T47D (cell line): Measurements from ENCODE around the gene BABAM2.
A peak's percentile ranks its signal among the peaks of the same experiment; 100 is the strongest.

ENCODE experiments used
- DNase-seq, 2 experiments: peaks; one replicate each; pipeline versions ENCODE4 v3.0.0 to v3.0.0-alpha.2; 2011 to 2012; ENCODE audit warnings: low read depth in 1 of 2, low spot score in 1 of 2
- JUND ChIP-seq: IDR thresholded peaks from 2 replicates; pipeline ENCODE4 v1.6.1; 2012; ENCODE audit warnings: low read depth
- in situ Hi-C: cut with HindIII; loops from 2 replicates; pipeline ENCODE4 v1.10.0; 2016; ENCODE audit warnings: low sequenced_read_pairs, low pct_unique_long_range_greater_than_20kb

The BABAM2 gene

DNA sequence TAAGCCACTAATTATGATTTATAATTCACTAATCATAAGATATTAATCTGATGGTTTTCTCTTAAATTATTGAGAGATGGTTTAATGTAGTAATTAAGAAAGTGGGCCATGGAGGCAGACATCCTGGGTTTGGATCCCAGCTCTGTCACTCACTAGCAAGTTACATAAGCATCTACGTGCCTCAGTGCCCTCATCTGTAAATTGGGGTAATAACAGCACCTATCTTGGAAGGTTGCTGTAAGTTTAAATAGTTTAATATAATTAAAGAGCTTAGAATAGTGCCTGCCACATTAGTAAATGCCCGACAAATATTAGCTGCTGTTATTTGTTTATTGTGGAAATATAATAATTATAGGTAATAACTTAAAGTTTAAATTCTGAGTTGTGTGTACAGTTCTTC, 30.9 kb downstream of the BABAM2 start:
- TF ChIP-seq JUND, result no peak
- no peak for DNase-seq
- in situ Hi-C loops, result no loop called here

DNA sequence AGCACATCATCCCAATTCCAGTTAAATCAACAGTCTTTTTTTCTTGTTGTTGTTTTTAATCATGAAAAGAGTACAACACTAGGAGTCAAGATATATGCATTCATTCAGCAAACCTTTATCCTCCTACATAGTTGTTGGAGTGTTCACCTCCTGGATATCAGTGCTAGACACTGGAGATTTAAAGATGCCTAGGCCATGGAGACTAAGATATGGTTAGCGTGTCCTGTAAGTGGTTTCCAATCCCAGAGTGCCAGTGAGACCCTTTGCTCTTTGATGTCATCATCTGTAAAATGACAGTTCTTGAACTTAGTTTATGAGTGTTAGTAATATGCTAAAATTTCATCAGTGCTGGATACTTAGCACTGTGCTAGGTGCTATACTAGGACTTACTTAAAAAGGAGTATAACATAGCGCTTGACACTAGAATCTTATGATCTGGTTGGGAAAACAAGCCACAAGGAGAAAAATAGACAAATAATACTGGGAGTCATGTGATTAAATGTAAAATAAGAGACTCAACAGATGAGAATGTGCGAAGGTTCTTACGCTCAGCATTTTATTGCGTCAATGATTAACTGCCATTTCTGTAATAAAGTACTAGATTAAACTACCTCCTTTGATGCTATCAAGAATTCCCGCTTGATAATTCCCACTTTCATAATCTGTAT, 31.5 kb downstream of the BABAM2 start:
- in situ Hi-C loops, result no loop called here
- no peak for TF ChIP-seq JUND
- DNase-seq, result no peak

DNA sequence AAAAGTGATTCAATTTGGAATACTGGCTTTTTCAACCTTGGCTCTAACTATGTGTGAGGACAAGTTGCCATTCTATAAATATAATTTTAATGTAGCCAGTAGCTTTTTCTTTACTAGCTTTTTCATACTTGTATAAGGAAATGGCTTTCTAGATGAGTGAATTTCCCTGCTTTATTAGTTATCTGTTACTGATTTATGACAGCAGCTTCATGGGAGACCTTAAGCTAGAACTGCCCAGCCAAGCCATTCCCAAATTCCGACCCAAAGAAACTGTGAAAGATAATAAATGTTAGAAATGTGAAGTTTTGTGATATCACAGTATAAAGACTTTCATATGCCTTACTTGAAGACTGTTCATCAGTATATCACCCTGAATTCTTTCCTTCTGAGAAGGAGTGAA, 32.3 kb downstream of the BABAM2 start:
- in situ Hi-C loops, result no loop called here
- DNase-seq, result no peak
- no peak for TF ChIP-seq JUND

DNA sequence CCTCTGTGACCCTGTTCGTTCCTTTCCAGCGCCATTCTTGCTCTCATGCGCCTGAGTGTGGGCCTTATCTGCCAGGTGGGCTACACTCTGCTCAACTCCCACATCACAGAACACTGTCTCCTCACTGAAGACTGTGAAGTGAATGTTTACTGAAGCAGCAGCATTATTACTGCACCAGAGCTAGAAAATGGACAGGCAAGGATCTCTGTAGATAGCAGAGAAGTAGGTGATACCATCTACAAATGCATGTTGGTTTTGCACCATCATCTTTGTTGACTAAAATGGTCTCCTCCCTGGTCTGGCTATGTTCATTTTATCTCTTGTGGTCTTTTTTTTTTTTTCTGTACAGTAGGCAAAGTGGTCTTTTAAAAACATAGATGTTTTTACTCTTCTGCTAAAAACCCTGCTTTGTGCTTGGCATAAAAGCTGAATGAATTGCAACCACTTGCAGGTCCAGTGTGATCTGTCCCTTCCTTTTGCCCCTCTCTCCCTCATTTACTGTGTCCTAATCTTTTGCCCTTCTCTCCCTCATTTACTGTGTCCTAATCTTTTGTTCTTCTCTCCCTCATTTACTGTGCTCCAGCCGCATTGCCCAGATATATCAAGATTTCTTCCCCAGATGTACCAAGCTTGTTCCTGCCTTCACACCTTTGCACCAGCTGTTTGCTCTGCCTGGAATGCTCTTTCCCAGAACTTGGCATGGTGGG, 35.4 kb downstream of the BABAM2 start:
- in situ Hi-C loops, result no loop called here
- DNase-seq, result no peak
- no peak for TF ChIP-seq JUND

DNA sequence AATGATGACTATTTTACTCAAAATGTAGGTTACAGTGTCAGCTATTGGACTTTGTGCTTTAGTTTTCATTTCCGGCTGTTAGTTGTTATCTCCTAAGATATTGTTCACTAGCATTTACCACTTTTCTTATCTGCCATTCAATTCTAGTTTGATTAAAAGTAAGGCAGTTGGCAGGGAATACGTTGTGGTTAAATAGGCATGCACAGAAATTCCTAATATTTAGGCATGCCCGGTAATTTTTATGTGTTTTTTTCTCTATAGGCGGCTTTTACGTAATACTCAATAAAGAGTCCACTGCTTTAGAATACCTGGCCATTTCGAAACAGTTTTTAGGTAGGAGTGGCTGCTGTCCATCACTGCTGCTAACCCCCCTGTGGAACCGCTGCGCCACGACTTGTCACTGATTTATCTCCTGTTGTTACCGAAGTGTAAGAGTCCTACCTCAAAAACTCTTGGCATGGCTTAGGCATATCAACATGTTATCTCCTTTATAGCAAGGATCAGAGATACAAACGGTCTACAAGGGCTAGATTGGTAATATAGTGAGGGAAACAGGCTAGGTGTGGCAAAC, 39.5 kb downstream of the BABAM2 start:
- no peak for TF ChIP-seq JUND
- in situ Hi-C loops, result no loop called here
- DNase-seq, result no peak

DNA sequence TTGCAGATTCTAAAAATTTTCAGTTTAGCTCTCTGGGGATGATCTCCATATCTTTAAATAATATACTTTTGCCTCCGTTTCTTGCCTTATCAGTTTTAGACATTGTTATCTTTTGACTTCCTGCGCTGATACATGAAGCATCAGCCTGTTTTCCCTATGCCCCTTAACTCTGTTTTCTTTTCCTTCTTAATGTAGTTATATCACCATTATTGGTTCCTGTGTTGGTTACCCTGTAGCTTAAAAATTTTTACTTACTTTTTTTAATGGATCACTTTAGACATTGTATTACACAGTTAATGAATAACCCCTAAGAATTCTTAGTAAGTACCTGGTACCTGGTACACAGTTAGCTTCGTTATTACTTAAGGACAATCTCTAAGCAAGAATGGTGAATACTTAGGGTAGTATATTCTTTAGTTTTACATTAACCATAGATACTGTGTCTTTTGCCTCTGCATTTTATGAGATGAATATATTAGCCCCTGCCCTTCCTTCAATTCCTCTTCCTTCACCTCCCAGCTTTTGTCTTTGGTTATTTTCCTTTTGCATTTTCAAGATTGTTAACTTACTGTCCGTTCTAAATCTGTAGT, 40.9 kb downstream of the BABAM2 start:
- in situ Hi-C loops, result no loop called here
- DNase-seq, result no peak
- TF ChIP-seq JUND, result no peak

DNA sequence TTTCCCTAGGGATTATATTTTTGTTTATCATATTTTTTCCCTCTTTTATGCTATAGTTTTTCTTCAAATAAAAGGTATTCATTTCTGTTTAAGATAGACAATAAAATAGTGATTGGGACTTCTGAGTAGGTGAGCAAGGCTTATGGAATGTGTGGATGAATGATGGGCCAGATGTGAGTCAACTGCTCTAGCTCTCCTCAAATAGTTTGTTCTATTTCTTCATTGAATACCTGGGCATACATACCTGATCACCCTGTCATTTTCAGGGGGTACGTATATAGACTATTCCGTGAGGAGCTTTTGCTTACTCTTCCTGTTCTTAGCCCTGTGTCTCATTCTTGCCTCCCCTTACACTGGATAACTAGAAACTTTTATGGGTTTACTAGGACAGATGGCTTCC, 41.9 kb downstream of the BABAM2 start:
- no peak for DNase-seq
- TF ChIP-seq JUND, result no peak
- in situ Hi-C loops, result no loop called here

DNA sequence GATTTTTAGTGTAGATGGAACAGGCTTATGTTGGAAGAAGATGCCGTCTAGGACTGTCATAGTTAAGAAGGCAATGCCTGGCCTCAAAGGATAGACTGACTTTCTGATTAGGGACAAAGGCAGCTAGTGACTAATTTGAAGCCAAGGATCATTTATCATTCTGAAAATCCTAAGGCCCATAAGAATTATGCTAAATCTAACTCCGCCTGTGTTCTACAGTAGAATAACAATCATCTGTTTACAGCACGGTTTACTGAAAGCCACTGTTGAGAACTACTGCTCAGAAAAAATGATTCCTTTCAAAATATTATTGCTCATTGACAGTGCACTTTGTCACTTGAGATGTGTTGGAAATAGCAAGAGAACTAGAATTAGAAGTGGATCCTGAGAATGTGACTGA, 44.5 kb downstream of the BABAM2 start:
- DNase-seq, result no peak
- in situ Hi-C loops, result no loop called here

DNA sequence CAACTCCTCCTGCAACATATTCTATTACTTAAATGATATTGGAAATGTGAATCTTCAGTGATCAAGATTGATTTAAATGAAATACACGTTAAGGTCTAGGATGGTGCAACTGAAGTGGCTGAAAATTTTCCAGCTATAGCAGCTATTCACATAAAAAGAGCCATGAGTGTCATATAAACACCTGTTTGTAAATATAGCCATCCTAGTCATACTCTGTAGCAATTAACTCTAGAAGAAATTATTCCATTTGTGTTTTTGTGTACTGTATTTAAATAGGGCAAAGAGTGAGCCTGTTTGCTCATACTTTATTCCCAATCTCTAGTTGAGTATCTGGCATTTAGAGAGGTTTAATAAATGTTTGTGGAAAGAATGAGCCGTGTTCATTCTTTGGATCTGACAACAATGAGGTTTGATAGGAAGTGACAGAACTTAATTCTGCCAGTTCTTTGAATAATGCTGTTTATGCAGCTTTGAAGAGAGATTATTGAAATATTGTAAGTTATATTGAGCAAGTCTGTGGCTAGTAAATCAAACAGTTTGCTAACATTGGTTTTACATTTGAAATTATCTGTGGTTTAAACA, 49.7 kb downstream of the BABAM2 start:
- TF ChIP-seq JUND, result no peak
- in situ Hi-C loops, result no loop called here
- DNase-seq, result no peak

More for the DNA sequence above, 44.5 kb downstream of the BABAM2 start:
- no peak for TF ChIP-seq JUND

DNA sequence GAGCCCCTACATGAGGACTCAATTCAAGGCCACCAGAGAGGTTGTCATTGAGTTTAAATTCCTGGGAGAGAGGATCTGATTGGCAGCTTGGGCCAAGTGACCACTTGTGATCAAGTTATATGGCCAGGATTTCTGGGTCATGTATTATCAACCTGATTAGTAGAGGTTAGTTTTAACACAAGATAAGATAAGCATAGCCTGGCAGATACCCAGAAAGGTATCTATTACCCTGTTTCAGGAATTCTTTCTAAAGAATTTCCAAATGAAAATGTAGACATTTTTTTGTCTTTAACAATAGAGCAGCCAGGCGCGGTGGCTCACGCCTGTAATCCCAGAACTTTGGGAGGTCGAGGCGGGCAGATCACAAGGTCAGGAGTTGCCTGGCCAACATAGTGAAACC, 50.5 kb downstream of the BABAM2 start:
- TF ChIP-seq JUND, result no peak
- in situ Hi-C loops, result no loop called here
- DNase-seq, result no peak

DNA sequence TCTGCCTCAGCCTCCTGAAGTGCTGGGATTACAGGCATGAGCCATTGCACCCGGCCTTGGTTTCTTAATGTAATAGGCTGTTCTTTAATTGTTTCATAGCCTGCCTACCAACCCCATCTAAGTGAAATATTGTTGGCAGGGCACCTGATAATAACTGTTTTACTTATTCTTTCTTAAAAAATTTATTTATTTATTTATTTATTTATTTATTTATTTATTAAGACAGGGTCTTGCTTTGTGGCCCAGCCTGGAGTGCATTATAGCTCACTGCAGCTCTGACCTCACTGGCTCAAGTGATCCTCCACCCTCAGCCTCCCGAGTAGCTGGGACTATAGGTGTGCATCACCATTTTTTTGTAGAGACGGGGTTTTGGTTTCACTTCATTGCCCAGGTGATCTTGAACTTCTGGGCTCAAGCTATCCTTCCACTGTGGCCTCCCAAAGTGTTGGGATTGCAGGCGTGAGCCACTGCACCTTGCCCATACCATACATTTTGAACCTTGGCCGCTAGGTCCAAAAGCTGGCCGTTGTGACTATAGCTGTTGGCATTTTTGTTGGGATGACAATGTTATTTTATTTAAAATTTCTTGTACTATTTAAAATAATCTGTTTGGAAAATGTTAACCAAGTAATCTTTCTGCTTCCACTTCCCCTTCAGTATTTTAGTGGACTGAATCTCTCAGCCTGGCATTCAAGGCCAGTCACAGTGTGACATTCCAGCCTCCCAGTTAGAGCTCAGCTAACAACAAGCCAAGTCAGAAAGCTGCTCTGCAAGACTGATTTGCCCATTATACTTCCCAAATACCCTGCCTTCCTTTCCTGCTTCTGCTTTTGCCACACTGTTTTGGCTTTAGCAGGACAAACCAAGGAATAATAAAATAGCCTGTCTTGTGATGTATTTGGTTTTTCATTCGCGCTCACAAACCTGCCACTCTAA, 52.4 kb downstream of the BABAM2 start:
- DNase-seq, result peak in 1 of 2 experiments; percentile 4
- no peak for TF ChIP-seq JUND
- in situ Hi-C loops, result no loop called here

DNA sequence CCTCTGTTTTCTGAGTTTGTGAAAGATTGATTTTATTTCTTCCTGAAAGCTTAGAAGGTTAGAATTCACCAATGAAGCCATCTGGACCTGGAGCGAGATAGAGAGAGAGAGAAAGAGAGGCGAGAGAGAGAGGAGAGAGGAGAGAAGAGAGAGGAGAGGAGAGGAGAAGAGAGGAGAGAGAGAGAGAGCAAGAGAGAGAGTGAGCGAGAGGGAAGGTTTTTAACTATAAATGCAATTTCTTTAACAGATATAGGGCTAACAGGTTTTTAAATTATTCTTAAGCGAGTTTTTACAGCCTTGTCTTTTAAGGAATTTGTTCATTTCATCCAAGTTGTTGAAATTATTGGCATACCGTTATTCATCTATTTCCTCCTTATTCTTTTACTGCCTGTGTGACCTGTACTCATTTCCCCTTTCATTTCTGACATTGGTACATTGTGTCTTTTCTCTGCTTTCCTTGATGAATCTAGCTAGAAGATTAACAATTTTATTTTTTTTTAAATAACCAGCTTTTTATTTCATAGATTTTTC, 56.1 kb downstream of the BABAM2 start:
- in situ Hi-C loops, result no loop called here
- TF ChIP-seq JUND, result no peak
- DNase-seq, result no peak
